GM23338 (cell line): Measurements from ENCODE around the gene CGA. TPM values are rescaled to one million over a fixed set of nuclear protein-coding genes. Genes with fewer than 3 reads are reported as not detected.

Experiments
- ATAC-seq: fragments of 200-7000 bp; cut with Tn5 transposase; 3 replicates; pipeline ENCODE4 v1.9.1; 2020
- DNase-seq: peaks from one replicate; pipeline ENCODE4 v3.0.0-alpha.2; 2015; ENCODE audit warnings: low spot score
- H2AFZ ChIP-seq: fragments of 200-600 bp; sonication (generic); 2 replicates; pipeline ENCODE4 v1.8.0; 2016; ENCODE audit warnings: antibody characterized with exemption, mild to moderate bottlenecking, moderate library complexity
- H3F3A ChIP-seq: fragments of 200-600 bp; sonication (generic); replicated peaks from 2 replicates; pipeline ENCODE4 v1.8.0; 2017; ENCODE audit warnings: antibody characterized with exemption, mixed run types, low read depth
- H3K27ac ChIP-seq: fragments of 200-600 bp; sonication (generic); 2 replicates; pipeline ENCODE4 v1.6.1; 2016; ENCODE audit warnings: low read depth
- H3K27me3 ChIP-seq: fragments of 200-600 bp; sonication (generic); 2 replicates; pipeline ENCODE4 v1.8.0; 2016; ENCODE audit warnings: mild to moderate bottlenecking, mixed run types, moderate library complexity; ENCODE audit not compliant: insufficient read depth
- H3K36me3 ChIP-seq: fragments of 200-600 bp; sonication (generic); 2 replicates; pipeline ENCODE4 v1.8.0; 2016; ENCODE audit warnings: mild to moderate bottlenecking; ENCODE audit not compliant: insufficient read depth
- H3K4me1 ChIP-seq: fragments of 200-600 bp; sonication (generic); 2 replicates; pipeline ENCODE4 v1.8.0; 2016; ENCODE audit warnings: mild to moderate bottlenecking, moderate library complexity; ENCODE audit not compliant: insufficient read depth
- H3K4me2 ChIP-seq: fragments of 200-600 bp; sonication (generic); 2 replicates; pipeline ENCODE4 v1.7.1; 2017; ENCODE audit warnings: mixed run types
- H3K4me3 ChIP-seq: fragments of 200-600 bp; sonication (generic); 2 replicates; pipeline ENCODE4 v1.6.1; 2016; ENCODE audit warnings: mixed run types
- H3K79me2 ChIP-seq: fragments of 200-600 bp; sonication (generic); replicated peaks from 2 replicates; pipeline ENCODE4 v1.8.0; 2017; ENCODE audit warnings: mild to moderate bottlenecking; ENCODE audit not compliant: insufficient read depth
- H3K9me2 ChIP-seq: fragments of 200-600 bp; sonication (generic); 2 replicates; pipeline ENCODE4 v1.8.0; 2017; ENCODE audit not compliant: insufficient read depth
- H4K20me1 ChIP-seq: fragments of 200-600 bp; sonication (generic); replicated peaks from 2 replicates; pipeline ENCODE4 v1.8.0; 2017; ENCODE audit warnings: mild to moderate bottlenecking; ENCODE audit not compliant: insufficient read depth
- H3K27ac Mint-ChIP-seq: 2 replicates; pipeline ENCODE4 v1.8.0; 2020; ENCODE audit warnings: inconsistent platforms, mild to moderate bottlenecking, moderate library complexity, mixed read lengths
- H3K27me3 Mint-ChIP-seq: 3 replicates; pipeline ENCODE4 v1.8.0; 2022; ENCODE audit warnings: low read depth, mild to moderate bottlenecking, moderate library complexity, mixed read lengths, inconsistent platforms; ENCODE audit not compliant: insufficient read depth, poor library complexity
- H3K36me3 Mint-ChIP-seq: 3 replicates; pipeline ENCODE4 v1.8.0; 2021; ENCODE audit warnings: low read depth, mild to moderate bottlenecking, inconsistent platforms, moderate library complexity, mixed read lengths
- H3K4me1 Mint-ChIP-seq: 3 replicates; pipeline ENCODE4 v1.8.0; 2020; ENCODE audit warnings: mild to moderate bottlenecking, inconsistent platforms, mixed read lengths
- H3K4me3 Mint-ChIP-seq: 3 replicates; pipeline ENCODE4 v1.8.0; 2021; ENCODE audit warnings: moderate library complexity, mild to moderate bottlenecking, inconsistent platforms, mixed read lengths
- H3K9me3 Mint-ChIP-seq: 3 replicates; pipeline ENCODE4 v1.8.0; 2020; ENCODE audit warnings: moderate library complexity, mild to moderate bottlenecking, inconsistent platforms, mixed read lengths
- CREB1 ChIP-seq: fragments of 250-450 bp; sonication (Bioruptor Pico); IDR thresholded peaks from 2 replicates; pipeline ENCODE4 v1.5.0; 2020; ENCODE audit warnings: low read depth, mild to moderate bottlenecking, moderate library complexity
- CTCF ChIP-seq, 2 experiments: fragments of 200-600 bp in 1 of 2; sonication (generic) in 1 of 2; conservative IDR thresholded peaks; 2 replicates each; pipeline versions ENCODE4 v1.5.1 to v1.6.1; 2016 to 2017; ENCODE audit warnings: antibody characterized with exemption in 2 of 2, low read depth in 2 of 2, mild to moderate bottlenecking in 2 of 2, moderate library complexity in 1 of 2
- ETS1 ChIP-seq: IDR thresholded peaks from 2 replicates; pipeline ENCODE4 v1.6.1; 2016; ENCODE audit warnings: antibody characterized with exemption
- EZH2 ChIP-seq: fragments of 200-600 bp; sonication (generic); IDR thresholded peaks from one replicate; pipeline ENCODE4 v1.8.0; 2017; ENCODE audit warnings: antibody characterized with exemption, mild to moderate bottlenecking, low read depth; ENCODE audit not compliant: unreplicated experiment
- EZH2phosphoT487 ChIP-seq: fragments of 200-600 bp; sonication (generic); IDR thresholded peaks from one replicate; pipeline ENCODE4 v1.8.1; 2018; ENCODE audit warnings: antibody characterized with exemption; ENCODE audit not compliant: unreplicated experiment
- JUNB ChIP-seq: IDR thresholded peaks from one replicate; pipeline ENCODE4 v1.6.1; 2016; ENCODE audit warnings: antibody characterized with exemption; ENCODE audit not compliant: unreplicated experiment
- NANOG ChIP-seq: IDR thresholded peaks from 2 replicates; pipeline ENCODE4 v1.6.1; 2016; ENCODE audit warnings: antibody characterized with exemption, borderline replicate concordance
- POLR2AphosphoS5 ChIP-seq: IDR thresholded peaks from 2 replicates; pipeline ENCODE4 v1.6.1; 2016; ENCODE audit warnings: antibody characterized with exemption, low read depth
- REST ChIP-seq: IDR thresholded peaks from one replicate; pipeline ENCODE4 v1.6.1; 2018; ENCODE audit warnings: antibody characterized with exemption; ENCODE audit not compliant: unreplicated experiment
- STAT1 ChIP-seq: IDR thresholded peaks from one replicate; pipeline ENCODE4 v1.6.1; 2016; ENCODE audit warnings: antibody characterized with exemption; ENCODE audit not compliant: unreplicated experiment
- ZNF114 ChIP-seq: fragments of 250-450 bp; sonication (Bioruptor Pico); IDR thresholded peaks from 2 replicates; pipeline ENCODE4 v1.5.0; 2020; ENCODE audit warnings: mild to moderate bottlenecking, moderate library complexity
- ZNF331 ChIP-seq: fragments of 250-450 bp; sonication (Bioruptor Pico); IDR thresholded peaks from 2 replicates; pipeline ENCODE4 v1.5.0; 2020; ENCODE audit warnings: low read depth, mild to moderate bottlenecking, moderate library complexity
- ZNF462 ChIP-seq: fragments of 250-450 bp; sonication (Bioruptor Pico); IDR thresholded peaks from 2 replicates; pipeline ENCODE4 v1.5.0; 2020; ENCODE audit warnings: mild to moderate bottlenecking, moderate library complexity
- polyA plus RNA-seq: library from polyadenylated mRNA; unstranded; fragments of >200 nt; fragmentation: Nextera tagmentation; extraction: Ambion mirVana; gene quantifications from 2 replicates; pipeline ENCODE4 v1.2.1, GENCODE V29; 2016
- total RNA-seq: library from RNA; depleted of rRNA; stranded (reverse); fragments of >200 nt; shearing (Covaris generic); gene quantifications from 2 replicates; pipeline ENCODE4 v1.2.3, GENCODE V29; 2014

CGA gene
- total and polyA plus RNA-seq, 2 experiments from 2014 or later: not detected

- no peaks in the 10 kb centered on the region for H3K36me3 ChIP-seq
- no peaks in the 10 kb centered on the region for H3K27me3 Mint-ChIP-seq
Measured at GRCh38 chr6:87049779-87050178, 45.1 kb downstream of the CGA start.

More at GRCh38 chr6:87049779-87050178, 45.1 kb downstream of the CGA start:
- H4K20me1 ChIP-seq: no peaks in the 10 kb centered on the region
- H3K4me3 Mint-ChIP-seq: no peak overlapping the region
- TF ChIP-seq ZNF462: no peak
- TF ChIP-seq ZNF331: no peak
- no peak for TF ChIP-seq ETS1
- TF ChIP-seq CREB1 (CRISPR knock-in tag): no peak
- no peak for TF ChIP-seq REST
- TF ChIP-seq EZH2: no peak
- no peak for TF ChIP-seq STAT1
- TF ChIP-seq EZH2phosphoT487: no peak
- no peak for TF ChIP-seq ZNF114
- TF ChIP-seq CTCF (conservative IDR thresholded peaks at IDR 0.05; ENCODE audit: low read depth in 2 of 2): no peak
- TF ChIP-seq POLR2AphosphoS5: no peak
- no peak for TF ChIP-seq JUNB
- no peak for TF ChIP-seq NANOG
- H3K27ac ChIP-seq: no peak overlapping the region
- no peak for ATAC-seq
- no peak overlapping the region for H3K27ac Mint-ChIP-seq
- H3K4me1 Mint-ChIP-seq: no peaks in the 10 kb centered on the region
- no peaks in the 10 kb centered on the region for H3K27me3 ChIP-seq
- no peaks in the 10 kb centered on the region for H3K79me2 ChIP-seq
- no peaks in the 10 kb centered on the region for H3F3A ChIP-seq
- DNase-seq: no peak
- no peaks in the 10 kb centered on the region for H3K4me1 ChIP-seq
- H3K9me2 ChIP-seq: no peaks in the 10 kb centered on the region
- H3K4me2 ChIP-seq: no peak overlapping the region
- no peaks in the 10 kb centered on the region for H3K9me3 Mint-ChIP-seq
- H3K36me3 Mint-ChIP-seq: no peaks in the 10 kb centered on the region
- H3K4me3 ChIP-seq: no peak overlapping the region
- H2AFZ ChIP-seq: no peak overlapping the region
